Measurements from ENCODE around the gene GATAD2A. TPM values are rescaled to one million over a fixed set of nuclear protein-coding genes. Genes with fewer than 3 reads are reported as not detected.

The GATAD2A gene
- total RNA-seq, 1 donor from 2014 or later = 135 TPM

DNA sequence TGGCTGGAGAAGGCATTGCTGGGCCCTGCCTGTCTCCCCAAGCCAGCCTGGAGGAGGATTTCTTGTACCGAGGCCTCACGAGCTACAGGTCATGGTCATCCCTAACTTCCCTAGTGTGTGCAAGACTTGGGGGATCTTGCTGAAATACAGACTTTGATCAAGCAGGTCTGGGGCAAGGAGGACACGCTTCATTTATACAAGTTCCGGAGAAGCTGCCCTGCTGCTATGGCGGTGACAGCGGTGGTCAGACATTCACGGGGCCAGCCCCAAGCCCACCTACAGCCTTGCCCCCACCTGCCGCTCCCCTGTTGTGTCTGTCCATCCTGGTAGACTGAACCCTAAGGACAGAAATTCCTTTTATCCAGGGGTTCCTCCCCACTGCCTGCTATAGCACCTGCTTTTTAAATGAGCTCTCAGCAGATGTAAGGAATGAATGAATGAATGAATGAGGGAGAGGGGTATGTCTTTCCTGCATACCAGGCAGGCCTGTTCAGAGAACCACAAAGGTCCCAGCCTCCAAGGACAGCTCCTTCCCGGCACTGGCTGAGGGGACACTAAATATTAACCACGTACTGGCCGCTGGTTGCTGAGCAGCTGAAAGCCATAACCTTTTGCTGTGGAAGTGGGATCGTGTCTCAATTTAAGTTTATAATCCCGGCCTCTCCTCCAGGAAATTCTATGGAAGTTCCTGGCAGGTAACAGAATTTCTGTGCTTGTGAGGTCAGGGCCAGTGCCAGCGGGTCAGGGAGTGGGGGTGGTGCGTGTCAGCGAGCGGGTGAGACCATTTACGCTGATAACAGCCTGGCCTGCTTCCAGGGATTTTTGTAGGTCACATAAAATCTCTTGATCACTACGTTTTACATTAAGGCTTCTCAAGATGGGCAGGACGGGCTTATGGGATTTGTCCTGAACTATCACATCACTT lies 82.7 kb downstream of the GATAD2A start:
- intact Hi-C loops (cut with micrococcal nuclease) = loop anchor here (2.0 to 10.0 kb wide), 2 partner anchors 349 to 453 kb away; partner anchors contain the start of genes ARMC6, SUGP2 and TMEM161A

- intact Hi-C loops (cut with micrococcal nuclease) = loop anchor here (1.0 to 10.0 kb wide), 11 partner anchors 15 to 454 kb away; partner anchors contain the start of genes ARMC6, BORCS8, GATAD2A and MAU2
Measured at GRCh38 chr19:19488875-19489690, 83.6 kb downstream of the GATAD2A start.

DNA sequence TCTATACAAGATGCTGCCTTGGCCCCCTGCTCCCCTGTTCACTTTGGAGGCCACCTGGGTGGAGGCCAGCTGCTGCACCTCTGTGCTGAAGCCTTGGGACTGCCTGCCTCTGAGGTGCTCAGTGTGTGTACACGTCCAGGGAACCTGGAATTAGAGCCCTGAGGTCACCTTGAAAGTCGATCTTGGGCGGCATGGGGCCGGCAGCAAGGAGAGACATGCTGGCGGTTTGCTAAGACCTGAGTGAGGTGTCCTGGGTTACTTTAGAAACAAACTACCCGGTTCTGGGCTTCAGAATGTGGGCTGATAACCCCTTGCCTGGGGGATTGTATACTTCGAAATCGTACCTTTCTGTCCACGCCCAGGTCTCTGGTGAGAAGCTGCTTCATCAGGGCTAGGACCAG lies 84.3 kb downstream of the GATAD2A start:
- intact Hi-C loops (cut with micrococcal nuclease) = loop anchor here (1.0 to 10.0 kb wide), 14 partner anchors 16 to 455 kb away; partner anchors contain the start of genes ARMC6, BORCS8, GATAD2A and MAU2

DNA sequence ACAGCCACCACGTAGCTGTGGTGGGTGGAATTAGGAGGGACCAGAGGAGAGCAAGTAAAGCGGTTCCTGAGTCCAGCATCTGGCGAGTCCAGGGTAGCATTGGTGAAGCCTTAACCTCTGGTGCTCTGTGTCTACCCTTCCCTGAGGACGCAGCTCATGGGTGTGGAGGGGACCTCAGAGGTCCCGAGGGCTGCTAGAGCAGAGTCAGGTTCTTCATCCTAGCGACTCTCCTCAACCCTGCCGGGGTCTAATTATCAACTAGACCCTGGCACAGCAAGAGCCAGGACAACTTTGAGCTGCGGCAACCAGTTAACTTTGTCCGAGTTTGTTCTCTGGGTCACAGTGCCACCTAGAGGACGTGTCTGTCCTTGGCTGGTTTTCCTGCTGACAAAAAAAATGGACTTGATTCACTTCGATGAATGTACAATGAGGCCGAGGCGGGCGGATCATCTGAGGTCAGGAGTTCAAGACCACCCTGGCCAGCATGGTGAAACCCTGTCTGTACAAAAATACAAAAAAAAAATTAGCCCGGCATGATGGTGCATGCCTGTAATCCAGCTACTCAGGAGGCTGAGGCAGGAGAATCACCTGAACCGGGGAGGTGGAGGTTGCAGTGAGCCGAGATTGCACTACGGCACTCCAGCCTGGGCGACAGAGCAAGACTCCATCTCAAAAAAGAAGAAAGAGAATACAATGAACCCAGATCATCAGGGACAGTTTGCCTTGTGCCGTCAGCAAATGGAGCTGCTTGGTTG lies 84.9 kb downstream of the GATAD2A start:
- intact Hi-C loops (cut with micrococcal nuclease) = loop anchor here (1.0 kb wide), 3 partner anchors 124 to 344 kb away; no protein-coding TSS in a partner anchor

DNA sequence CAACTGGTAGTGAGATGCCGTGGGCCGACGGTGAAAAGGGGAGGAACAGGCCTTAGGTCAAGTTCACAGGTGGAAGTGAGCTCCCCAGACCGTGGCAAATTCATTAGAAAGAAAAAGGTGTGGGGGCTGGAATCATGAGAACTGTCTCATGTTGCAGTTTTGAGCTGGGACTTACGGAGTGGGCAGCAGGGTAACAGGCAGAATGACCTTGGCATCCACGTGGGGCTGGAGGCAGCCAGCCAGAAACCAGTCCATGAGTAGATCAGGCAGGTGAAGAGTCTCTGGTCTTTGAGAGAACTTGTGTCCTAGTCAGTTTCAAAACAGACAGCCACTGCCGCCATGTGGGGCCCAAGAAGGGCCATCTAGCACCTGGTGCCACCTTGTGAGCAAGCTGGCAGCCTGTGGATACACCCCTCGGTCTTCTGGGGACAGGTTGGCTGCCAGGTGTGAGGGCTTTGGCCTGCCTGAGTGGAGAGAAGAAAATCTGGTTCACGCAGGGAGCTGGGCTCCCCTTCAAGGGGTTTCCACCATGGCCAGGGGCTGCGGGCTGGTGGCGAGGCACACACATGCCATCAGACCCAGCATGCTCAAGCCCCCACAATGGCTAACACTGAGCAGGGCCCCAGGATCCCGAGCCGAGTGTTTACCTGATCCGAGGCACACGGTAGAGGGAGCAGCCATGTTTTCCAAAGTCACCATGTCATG lies 86.0 kb downstream of the GATAD2A start:
- intact Hi-C loops (cut with micrococcal nuclease) = no loop called here

DNA sequence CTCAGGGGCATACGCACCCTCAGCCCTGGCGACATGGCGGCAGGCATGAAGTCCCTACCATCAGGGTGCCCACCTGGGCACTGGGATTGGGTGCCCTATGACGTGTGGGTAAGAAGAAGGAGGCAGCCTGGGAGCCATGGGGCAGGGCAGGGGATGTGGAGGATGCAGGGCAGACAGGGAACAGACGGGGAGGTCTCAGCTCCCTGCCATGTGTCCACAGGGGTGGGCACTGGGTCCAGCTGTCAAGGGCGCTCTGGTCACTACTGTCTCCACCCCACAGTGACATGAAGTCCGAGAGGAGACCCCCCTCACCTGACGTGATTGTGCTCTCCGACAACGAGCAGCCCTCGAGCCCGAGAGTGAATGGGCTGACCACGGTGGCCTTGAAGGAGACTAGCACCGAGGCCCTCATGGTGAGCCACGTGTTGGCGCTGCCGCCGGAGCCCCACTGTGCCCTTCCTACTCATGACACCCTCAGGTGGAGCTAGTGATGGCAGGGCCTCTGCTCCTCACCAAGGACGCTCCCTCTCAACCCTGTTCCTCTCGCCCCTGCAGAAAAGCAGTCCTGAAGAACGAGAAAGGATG lies 86.6 kb downstream of the GATAD2A start:
- intact Hi-C loops (cut with micrococcal nuclease) = no loop called here

DNA sequence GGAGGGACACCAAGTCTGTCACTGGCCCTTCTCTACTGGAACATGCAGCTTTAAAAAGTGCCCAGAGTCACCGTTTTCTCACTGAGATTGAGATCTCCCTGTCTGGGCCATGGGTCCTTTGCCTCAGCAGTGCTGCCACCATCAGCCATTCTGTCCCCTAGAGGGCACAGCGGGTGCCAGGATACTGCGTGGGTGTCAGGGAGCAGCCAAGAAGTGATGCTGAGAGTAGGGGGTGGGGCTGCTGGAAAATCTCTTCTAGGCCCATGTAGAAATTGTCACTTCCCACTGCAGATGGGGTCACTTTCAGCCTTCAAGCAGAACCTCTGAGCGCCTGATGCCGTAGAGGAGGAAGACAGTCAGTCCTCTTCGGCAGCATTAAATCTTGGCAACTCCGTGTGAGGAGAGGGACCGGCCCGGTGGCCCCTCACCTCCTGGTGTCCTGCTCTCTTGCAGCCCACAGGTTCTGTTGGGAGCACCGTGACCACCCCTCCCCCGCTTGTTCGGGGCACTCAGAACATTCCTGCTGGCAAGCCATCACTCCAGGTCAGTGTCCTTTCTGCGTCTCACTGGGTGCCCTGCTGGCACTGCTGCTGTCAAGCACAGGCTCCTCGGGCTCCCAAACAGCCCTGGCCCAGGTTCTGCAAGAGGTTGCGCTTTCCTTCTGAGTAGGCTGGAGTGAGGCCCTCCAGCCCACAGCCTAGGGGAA lies 88.5 kb downstream of the GATAD2A start:
- intact Hi-C loops (cut with micrococcal nuclease) = no loop called here

GRCh38 chr19:19495614-19496603 lies 90.4 kb downstream of the GATAD2A start:
- intact Hi-C loops (cut with micrococcal nuclease) = no loop called here

DNA sequence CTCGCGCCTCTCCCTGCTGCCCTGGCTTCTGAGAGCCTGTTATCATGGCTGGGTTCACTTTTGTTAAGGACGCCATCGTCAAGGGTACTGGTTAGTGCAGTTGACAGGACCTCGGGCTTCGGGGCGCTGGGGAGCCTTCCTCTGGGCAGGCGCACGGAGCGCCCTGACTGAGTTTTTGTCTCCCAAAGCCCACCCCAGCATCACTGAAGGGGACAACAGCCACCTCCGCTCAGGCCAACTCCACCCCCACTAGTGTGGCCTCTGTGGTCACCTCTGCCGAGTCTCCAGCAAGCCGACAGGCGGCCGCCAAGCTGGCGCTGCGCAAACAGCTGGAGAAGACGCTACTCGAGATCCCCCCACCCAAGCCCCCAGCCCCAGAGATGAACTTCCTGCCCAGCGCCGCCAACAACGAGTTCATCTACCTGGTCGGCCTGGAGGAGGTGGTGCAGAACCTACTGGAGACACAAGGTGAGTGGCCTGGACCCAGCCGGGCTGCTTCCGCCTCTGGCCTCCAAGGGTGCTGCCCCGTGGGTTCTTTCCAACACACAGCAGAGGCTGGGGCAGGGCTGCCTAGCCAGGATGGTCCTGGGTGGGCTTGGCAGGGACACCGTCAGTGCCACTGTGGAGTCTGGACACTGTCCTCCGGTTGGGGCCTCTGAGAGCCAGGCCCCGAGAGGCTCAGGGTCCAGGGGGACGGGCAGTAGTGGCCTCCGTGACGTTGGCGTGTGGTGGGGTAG lies 92.9 kb downstream of the GATAD2A start:
- intact Hi-C loops (cut with micrococcal nuclease) = no loop called here

GRCh38 chr19:19499272-19499995 lies 94.0 kb downstream of the GATAD2A start:
- intact Hi-C loops (cut with micrococcal nuclease) = no loop called here

DNA sequence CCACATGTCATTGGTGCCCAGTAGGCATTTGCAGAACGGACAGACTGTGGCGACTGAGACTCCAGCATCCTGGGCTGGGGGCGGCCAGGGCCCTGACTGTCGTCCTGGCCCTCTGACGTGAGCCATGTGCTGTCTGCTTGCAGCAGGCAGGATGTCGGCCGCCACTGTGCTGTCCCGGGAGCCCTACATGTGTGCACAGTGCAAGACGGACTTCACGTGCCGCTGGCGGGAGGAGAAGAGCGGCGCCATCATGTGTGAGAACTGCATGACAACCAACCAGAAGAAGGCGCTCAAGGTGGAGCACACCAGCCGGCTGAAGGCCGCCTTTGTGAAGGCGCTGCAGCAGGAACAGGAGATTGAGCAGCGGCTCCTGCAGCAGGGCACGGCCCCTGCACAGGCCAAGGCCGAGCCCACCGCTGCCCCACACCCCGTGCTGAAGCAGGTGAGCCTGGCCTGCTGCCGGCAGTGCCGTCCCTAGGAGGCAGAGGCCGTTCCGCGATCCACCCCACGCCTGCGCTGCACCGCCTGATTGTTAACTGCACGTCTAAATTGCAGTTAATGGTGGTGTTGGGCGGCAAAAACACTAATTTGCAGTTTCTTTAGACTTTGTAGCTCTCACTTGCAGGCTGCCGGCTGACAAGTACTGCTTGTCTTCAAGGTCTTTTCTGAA lies 95.6 kb downstream of the GATAD2A start:
- intact Hi-C loops (cut with micrococcal nuclease) = no loop called here

GRCh38 chr19:19501798-19502197 lies 96.3 kb downstream of the GATAD2A start:
- intact Hi-C loops (cut with micrococcal nuclease) = no loop called here

DNA sequence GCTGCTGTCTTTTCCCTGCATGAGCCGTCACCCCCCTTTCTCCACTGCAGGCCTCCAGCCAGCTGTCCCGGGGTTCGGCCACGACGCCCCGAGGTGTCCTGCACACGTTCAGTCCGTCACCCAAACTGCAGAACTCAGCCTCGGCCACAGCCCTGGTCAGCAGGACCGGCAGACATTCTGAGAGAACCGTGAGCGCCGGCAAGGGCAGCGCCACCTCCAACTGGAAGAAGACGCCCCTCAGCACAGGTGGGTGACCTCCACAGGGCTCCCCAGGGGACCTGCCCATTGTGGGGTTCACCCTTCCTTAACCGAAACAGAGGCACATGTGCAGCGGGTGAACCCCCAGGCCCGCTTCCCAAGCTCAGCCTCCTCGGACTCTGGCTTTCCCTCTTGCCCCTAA lies 96.8 kb downstream of the GATAD2A start:
- intact Hi-C loops (cut with micrococcal nuclease) = no loop called here

- intact Hi-C loops (cut with micrococcal nuclease) = no loop called here
Measured at GRCh38 chr19:19502808-19503602, 97.5 kb downstream of the GATAD2A start.
